Measurements from ENCODE around the gene SH3PXD2A. TPM values are rescaled to one million over a fixed set of nuclear protein-coding genes. Genes with fewer than 3 reads are reported as not detected.

Gene SH3PXD2A
- total RNA-seq, 1 experiment from 2014 or later: 4.5 TPM

GRCh38 chr10:103613616-103614015, 241.8 kb downstream of the SH3PXD2A start:
- no CpG with 5 or more reads among the region's 2 CpGs for WGBS (ENCODE audit: extremely low coverage, insufficient read length, low lambda C conversion rate)
- Histone ChIP-seq H4K5ac (ENCODE audit: insufficient read length, low read depth, low read length) (no peak overlapping the region), H3K27ac (ENCODE audit: insufficient read length, low read depth, low read length) (no peak overlapping the region), H2AK5ac (ENCODE audit: insufficient read length, low read length) (no peak overlapping the region), H2BK5ac (ENCODE audit: insufficient read length, low read length) (no peak overlapping the region), H2AFZ (ENCODE audit: low read length) (no peak overlapping the region), H2BK120ac (ENCODE audit: low read depth, low read length, poor library complexity, severe bottlenecking) (no peak overlapping the region), H2BK20ac (ENCODE audit: low read depth, low read length, poor library complexity, severe bottlenecking) (no peak overlapping the region), H3K79me1 (ENCODE audit: insufficient read depth, low read depth, low read length, poor library complexity, severe bottlenecking) (no peaks in the 10 kb centered on the region), H2BK15ac (ENCODE audit: low read depth, low read length) (no peak overlapping the region), H2BK12ac (ENCODE audit: insufficient read length, low read depth, low read length) (no peak overlapping the region), H3K14ac (ENCODE audit: insufficient read depth, low read length) (no peak overlapping the region), H4K8ac (replicated peaks; ENCODE audit: insufficient read length, low read depth, low read length) (no peak overlapping the region), H4K91ac (ENCODE audit: insufficient read length, low read depth, low read length) (no peak overlapping the region), H4K20me1 (ENCODE audit: control insufficient read depth, insufficient read depth, insufficient read length) (no peaks in the 10 kb centered on the region), H3T11ph (ENCODE audit: low read length) (no peak overlapping the region), H3K9ac (ENCODE audit: extremely low read depth, insufficient read length, low read length) (no peak overlapping the region), H3K27me3 (ENCODE audit: insufficient read depth, low read length) (no peaks in the 10 kb centered on the region), H3K18ac (ENCODE audit: insufficient read length, low read depth, low read length) (no peak overlapping the region), H3K4me1 (ENCODE audit: insufficient read depth, low read length) (peaks cover 2% of the 10 kb centered on the region; the same call in 1 of the 2 replicates), H3K23ac (ENCODE audit: insufficient read length, low read depth, low read length) (no peak overlapping the region), H3K23me2 (ENCODE audit: insufficient read length, low read depth, low read length, poor library complexity, severe bottlenecking) (no peaks in the 10 kb centered on the region), H3K79me2 (ENCODE audit: insufficient read depth, low read length) (no peaks in the 10 kb centered on the region), H3K4ac (ENCODE audit: low read depth, low read length) (no peak overlapping the region), H3K4me2 (ENCODE audit: insufficient read depth, insufficient read length, low read length) (no peak overlapping the region), H3K56ac (ENCODE audit: insufficient read length, low read depth, low read length) (no peak overlapping the region), H3K9me3 (ENCODE audit: control insufficient read depth, low read depth, low read length) (no peaks in the 10 kb centered on the region)
- DNase-seq: no peak
- Mint-ChIP-seq H3K4me3 (no peak overlapping the region), H3K27me3 (ENCODE audit: low read depth) (no peaks in the 10 kb centered on the region), H3K9me3 (no peaks in the 10 kb centered on the region; a peak in 1 of 5 replicates), H3K4me1 (peaks cover 14 to 17% of the 10 kb centered on the region in 2 experiments), H3K36me3 (ENCODE audit: insufficient read depth in 1 of 3, low read depth in 3 of 3) (peaks cover 4 to 12% (median 8%) of the 10 kb centered on the region in 3 experiments; a peak in 5 of 7 replicates), H3K27ac (no peak overlapping the region)
- no peak for TF ChIP-seq CTCF (conservative IDR thresholded peaks at IDR 0.05)

Data from H9 (cell line).